LHCN-M2 (cell line): ENCODE data around the gene LIPN. TPM values are rescaled to one million over a fixed set of nuclear protein-coding genes. Genes with fewer than 3 reads are reported as not detected.

Experiments
- DNase-seq: peaks from one replicate; pipeline ENCODE4 v3.0.0-alpha.2; 2012; ENCODE audit warnings: low read depth
- total RNA-seq: library from RNA; depleted of rRNA; stranded (reverse); fragments of >200 nt; gene quantifications from 2 replicates; pipeline ENCODE4 v1.2.3, GENCODE V29; 2014; rRNA removed

The LIPN gene
- total RNA-seq, 1 experiment from 2014 or later: not detected

DNA sequence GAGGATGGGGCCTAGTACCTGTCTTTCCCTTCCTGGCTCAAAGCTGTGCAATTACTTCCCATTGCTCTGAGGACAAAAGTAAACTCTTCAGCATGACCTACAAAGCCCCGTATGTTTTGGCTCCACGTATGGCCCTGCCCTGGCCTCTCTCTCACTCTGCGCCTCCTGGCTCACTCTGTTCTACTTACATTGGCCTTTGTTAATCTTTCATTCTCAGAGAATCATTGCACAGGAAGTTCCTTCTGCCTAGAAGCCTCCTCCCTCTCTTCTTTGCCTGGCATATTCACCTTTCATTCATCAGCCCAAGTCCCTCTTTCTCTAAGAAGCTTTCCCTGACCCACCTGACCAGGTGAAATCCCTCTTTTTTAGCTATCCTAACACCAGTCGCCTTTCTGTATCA is 66.6 kb downstream of the LIPN start:
- DNase-seq: no peak

DNA sequence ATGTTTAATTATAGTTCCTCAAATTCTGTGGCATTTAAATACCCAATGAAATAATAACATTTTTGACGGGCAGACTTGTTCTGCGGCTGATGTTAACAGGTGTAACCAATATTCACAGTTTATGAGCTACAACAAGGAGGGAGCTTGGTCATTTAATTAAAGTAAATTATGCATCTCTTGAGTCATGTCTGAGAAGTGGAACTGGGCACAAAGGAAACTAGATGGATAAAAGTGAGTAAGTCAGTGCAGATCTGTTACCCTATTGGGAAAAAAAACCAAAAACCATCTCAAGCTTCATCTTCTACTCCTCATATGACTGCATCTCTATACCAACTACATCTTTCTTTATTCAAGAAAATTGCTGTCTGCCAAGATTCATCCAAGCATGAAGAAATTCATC is 67.9 kb downstream of the LIPN start:
- DNase-seq: no peak

DNA sequence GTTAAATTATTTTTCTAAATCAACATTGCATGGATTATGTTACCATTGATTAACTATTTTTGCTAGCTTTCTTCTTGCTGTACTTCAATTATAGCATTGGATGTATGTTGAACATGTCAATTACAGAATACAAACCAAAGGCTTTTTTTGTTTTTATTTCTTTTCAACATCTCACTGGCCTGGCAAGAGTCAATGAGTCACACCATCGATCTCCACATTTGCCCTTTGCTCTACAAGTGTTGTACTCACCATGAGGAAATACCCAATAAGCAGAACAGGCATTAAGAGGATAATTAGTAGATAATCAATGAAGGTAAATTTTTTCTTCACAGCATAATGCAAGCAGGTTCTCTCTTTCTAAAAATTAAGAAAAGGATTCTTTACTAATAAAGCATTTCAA is 68.5 kb downstream of the LIPN start:
- DNase-seq: no peak

Other genes with a start within 250 kb of the LIPN start
- gene RNLS, start 176.7 kb upstream of the LIPN start, total RNA-seq: not detected in 2 replicates
- not detected in 2 replicates for gene LIPJ, start 173.3 kb upstream of the LIPN start, total RNA-seq
- 0.32 TPM in 1 of 2 replicates, not detected in the other for gene LIPF, start 95.6 kb upstream of the LIPN start, total RNA-seq
- 0.17 TPM in 1 of 2 replicates, not detected in the other for gene LIPK, start 53.8 kb upstream of the LIPN start, total RNA-seq
- gene LIPM, start 42.7 kb downstream of the LIPN start, total RNA-seq: not detected in 2 replicates
- gene ANKRD22, start 91.8 kb downstream of the LIPN start, total RNA-seq: 0.38 and 0.46 TPM in 2 replicates
- gene STAMBPL1, start 120.2 kb downstream of the LIPN start, total RNA-seq: 57.1 and 69.0 TPM in 2 replicates
- 105 and 119 TPM in 2 replicates for gene ACTA2, start 192.8 kb downstream of the LIPN start, total RNA-seq
- 55.0 and 55.7 TPM in 2 replicates for gene FAS, start 230.8 kb downstream of the LIPN start, total RNA-seq